Erythroblast (primary cell): ENCODE data around the gene NDUFV3.

Source experiments
- GATA1 ChIP-seq: IDR thresholded peaks from 2 replicates; pipeline ENCODE4 v1.6.1; 2011; ENCODE audit warnings: low read depth, mild to moderate bottlenecking, control low read depth, low read length, moderate library complexity
- POLR2A ChIP-seq: IDR thresholded peaks from 2 replicates; pipeline ENCODE4 v1.6.1; 2011; ENCODE audit warnings: mild to moderate bottlenecking, low read length

DNA sequence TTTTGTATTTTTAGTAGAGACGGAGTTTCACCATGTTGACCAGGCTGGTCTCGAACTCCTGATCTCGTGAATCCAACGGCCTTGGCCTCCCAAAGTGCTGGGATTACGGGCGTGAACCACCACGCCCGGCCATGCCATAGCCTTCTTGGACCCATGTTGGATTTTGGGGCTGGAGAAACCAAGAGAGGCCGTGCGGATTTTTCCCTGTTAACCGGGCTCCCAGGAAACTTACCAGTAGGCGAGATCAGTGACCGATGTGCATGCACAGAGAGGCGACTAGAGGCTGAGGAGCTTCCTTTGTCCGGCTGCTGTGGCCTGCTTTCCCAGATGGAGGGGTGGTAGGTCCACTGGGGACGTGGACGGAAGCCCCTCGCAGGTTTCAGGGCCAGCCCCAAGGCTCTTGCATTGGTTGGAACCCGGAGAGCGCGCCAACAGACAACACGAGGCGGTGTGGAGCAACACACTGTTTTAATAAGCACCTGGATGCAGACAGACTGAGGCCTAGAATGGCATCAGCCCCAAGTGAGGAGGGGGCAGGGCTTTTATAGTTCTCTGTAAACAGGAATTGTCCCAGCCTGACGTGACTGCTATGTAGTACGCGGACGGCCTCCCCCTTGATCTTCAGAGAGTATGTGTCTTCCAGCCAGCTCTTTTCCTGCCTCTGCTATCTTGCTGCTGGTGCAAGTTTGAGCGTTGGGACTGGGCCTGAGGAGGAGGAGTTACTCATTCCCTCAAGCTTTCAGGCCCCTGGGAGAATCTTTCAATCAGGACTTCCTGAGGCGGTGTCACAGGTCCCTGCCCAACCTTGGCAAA is 32.2 kb downstream of the NDUFV3 start, which contains the start of gene ERVH48-1:
- TF ChIP-seq POLR2A: no peak
- no peak for TF ChIP-seq GATA1
